Measurements from ENCODE around the gene NUPR1. TPM values are rescaled to one million over a fixed set of nuclear protein-coding genes. Genes with fewer than 3 reads are reported as not detected.

NUPR1 gene
- total and polyA plus RNA-seq, 2 of the 13 experiments (the other 11 are each of a cell fraction or from before 2014, with no cell fraction given) = 18.0 to 25.6 TPM

DNA sequence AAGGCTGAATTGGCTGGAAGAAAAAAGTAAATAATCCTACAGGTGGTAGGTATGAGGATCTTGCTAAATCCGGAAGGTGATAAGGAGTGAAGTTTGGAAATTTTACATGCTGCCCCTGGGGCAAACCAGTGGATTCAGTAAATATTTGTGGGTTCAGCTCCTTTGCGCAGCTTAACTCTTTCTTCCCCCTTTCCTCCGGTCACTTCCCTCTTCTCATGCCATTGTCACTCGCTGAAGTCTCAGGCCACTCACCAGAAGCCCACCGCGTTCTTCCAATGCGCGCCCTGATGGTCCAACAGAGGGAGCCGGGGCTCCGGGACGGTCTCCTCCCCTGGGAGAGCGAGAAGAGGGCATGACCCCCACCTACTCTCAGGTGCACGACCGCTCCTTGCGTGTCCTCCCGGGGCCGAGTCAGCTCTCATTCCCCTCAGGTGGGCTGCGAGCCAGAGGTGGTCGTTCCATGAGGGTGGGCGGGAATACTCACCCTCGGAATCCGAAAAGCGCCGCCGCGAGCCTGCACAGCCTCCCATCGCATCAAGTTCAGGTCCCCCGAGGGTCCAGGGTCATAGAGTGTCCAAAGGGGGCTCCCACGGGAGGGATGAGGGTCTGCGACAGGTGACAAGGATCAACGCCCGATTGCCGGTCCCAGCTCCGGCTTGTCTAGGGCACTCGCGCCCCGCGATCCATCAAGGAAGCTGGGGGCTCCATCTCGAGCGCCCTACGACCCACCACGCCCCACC is 47.4 kb downstream of the NUPR1 start (continued):
- TF ChIP-seq ZNF710 (CRISPR knock-in tag; IDR thresholded peaks at IDR 0.05; ENCODE audit: borderline replicate concordance) (no peak), HES4 (CRISPR knock-in tag; IDR thresholded peaks at IDR 0.05; ENCODE audit: borderline replicate concordance) (peak; percentile 93), FOSL2 (CRISPR knock-in tag; IDR thresholded peaks at IDR 0.05) (no peak), ZNF329 (CRISPR knock-in tag; IDR thresholded peaks at IDR 0.05; ENCODE audit: low read depth) (no peak), FOXA1 (IDR thresholded peaks at IDR 0.05) (no peak), FOXA1 (CRISPR knock-in tag; IDR thresholded peaks at IDR 0.05) (no peak), CBX2 (IDR thresholded peaks at IDR 0.05; ENCODE audit: low read depth, low read length) (no peak), CBX2 (CRISPR knock-in tag; IDR thresholded peaks at IDR 0.05; ENCODE audit: low read depth) (no peak)
- TF ChIP-seq, protein P1, sequence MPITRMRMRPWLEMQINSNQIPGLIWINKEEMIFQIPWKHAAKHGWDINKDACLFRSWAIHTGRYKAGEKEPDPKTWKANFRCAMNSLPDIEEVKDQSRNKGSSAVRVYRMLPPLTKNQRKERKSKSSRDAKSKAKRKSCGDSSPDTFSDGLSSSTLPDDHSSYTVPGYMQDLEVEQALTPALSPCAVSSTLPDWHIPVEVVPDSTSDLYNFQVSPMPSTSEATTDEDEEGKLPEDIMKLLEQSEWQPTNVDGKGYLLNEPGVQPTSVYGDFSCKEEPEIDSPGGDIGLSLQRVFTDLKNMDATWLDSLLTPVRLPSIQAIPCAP (CRISPR knock-in tag; IDR thresholded peaks at IDR 0.05; ENCODE audit: low read depth) = no peak
- TF ChIP-seq, protein P2, sequence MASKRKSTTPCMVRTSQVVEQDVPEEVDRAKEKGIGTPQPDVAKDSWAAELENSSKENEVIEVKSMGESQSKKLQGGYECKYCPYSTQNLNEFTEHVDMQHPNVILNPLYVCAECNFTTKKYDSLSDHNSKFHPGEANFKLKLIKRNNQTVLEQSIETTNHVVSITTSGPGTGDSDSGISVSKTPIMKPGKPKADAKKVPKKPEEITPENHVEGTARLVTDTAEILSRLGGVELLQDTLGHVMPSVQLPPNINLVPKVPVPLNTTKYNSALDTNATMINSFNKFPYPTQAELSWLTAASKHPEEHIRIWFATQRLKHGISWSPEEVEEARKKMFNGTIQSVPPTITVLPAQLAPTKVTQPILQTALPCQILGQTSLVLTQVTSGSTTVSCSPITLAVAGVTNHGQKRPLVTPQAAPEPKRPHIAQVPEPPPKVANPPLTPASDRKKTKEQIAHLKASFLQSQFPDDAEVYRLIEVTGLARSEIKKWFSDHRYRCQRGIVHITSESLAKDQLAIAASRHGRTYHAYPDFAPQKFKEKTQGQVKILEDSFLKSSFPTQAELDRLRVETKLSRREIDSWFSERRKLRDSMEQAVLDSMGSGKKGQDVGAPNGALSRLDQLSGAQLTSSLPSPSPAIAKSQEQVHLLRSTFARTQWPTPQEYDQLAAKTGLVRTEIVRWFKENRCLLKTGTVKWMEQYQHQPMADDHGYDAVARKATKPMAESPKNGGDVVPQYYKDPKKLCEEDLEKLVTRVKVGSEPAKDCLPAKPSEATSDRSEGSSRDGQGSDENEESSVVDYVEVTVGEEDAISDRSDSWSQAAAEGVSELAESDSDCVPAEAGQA (IDR thresholded peaks at IDR 0.05; ENCODE audit: low read depth) = no peak
- TF ChIP-seq, protein P2 (CRISPR knock-in tag; IDR thresholded peaks at IDR 0.05; ENCODE audit: borderline replicate concordance) = no peak
- TF ChIP-seq, protein P3, sequence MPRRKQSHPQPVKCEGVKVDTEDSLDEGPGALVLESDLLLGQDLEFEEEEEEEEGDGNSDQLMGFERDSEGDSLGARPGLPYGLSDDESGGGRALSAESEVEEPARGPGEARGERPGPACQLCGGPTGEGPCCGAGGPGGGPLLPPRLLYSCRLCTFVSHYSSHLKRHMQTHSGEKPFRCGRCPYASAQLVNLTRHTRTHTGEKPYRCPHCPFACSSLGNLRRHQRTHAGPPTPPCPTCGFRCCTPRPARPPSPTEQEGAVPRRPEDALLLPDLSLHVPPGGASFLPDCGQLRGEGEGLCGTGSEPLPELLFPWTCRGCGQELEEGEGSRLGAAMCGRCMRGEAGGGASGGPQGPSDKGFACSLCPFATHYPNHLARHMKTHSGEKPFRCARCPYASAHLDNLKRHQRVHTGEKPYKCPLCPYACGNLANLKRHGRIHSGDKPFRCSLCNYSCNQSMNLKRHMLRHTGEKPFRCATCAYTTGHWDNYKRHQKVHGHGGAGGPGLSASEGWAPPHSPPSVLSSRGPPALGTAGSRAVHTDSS (CRISPR knock-in tag; conservative IDR thresholded peaks at IDR 0.05) = no peak
- TF ChIP-seq, protein P4, sequence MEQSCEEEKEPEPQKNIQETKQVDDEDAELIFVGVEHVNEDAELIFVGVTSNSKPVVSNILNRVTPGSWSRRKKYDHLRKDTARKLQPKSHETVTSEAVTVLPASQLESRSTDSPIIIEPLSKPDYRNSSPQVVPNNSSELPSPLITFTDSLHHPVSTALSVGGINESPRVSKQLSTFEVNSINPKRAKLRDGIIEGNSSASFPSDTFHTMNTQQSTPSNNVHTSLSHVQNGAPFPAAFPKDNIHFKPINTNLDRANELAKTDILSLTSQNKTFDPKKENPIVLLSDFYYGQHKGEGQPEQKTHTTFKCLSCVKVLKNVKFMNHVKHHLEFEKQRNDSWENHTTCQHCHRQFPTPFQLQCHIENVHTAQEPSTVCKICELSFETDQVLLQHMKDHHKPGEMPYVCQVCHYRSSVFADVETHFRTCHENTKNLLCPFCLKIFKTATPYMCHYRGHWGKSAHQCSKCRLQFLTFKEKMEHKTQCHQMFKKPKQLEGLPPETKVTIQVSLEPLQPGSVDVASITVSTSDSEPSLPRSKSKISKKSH (CRISPR knock-in tag; IDR thresholded peaks at IDR 0.05; ENCODE audit: borderline replicate concordance) = peak; percentile 43; the same call in 1 of the 2 replicates
- TF ChIP-seq, protein P5, sequence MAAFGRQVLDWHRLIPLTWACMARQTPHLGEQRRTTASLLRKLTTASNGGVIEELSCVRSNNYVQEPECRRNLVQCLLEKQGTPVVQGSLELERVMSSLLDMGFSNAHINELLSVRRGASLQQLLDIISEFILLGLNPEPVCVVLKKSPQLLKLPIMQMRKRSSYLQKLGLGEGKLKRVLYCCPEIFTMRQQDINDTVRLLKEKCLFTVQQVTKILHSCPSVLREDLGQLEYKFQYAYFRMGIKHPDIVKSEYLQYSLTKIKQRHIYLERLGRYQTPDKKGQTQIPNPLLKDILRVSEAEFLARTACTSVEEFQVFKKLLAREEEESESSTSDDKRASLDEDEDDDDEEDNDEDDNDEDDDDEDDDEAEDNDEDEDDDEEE (CRISPR knock-in tag; IDR thresholded peaks at IDR 0.05) = peak; percentile 78; the same call in 1 of the 2 replicates
- TF ChIP-seq, protein P6, sequence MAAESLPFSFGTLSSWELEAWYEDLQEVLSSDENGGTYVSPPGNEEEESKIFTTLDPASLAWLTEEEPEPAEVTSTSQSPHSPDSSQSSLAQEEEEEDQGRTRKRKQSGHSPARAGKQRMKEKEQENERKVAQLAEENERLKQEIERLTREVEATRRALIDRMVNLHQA (CRISPR knock-in tag; IDR thresholded peaks at IDR 0.05) = no peak
